ENCODE measurements around the gene CANX. TPM values are rescaled to one million over a fixed set of nuclear protein-coding genes. Genes with fewer than 3 reads are reported as not detected.

The CANX gene
- total and polyA plus RNA-seq, 5 donors: 119 to 694 (median 512) TPM

DNA sequence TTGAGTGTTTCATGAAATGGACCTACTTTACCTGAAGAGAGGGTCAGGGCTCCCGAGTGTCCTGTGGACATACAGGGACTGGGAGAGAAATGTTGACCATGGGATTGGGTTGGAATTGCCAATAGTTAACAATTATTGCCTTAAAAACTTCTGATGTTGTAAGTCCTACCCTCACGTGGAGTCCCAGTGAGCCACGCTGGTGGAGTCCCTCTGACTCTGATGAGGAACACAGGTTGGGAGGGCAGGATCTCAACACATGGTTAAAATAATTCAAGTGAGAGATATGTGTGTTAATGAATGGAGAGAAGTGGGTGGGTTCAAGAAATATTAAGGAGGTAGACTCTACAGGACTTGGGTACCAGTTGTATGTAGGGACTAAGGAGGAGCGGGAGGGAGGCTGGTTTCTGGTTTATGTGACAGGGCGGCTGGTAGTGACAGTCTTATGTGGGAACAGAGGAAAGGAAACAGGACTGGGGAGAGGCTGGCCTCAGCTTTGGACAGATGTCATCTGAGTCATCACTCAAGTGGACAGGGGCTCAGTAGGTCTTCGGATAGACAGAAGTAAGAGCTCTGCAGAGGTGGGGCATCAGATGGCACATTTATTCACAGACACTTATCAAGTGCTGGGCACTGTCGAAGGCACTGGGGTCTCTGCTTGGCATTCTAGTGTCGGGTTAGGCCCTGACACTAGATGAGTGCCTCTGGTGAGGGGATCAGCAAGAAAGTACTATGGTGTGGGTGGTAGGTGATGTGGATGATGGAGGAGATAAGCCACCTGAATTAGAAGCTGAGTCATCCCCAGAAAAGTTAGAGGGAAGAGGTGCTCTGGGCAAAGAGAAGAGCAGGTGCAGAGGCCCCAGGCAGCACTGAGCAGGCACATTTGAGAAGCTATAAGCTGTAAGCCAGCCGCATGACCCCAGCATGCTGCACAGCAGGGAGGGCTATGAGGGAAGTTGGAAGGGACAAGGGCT lies 61.1 kb downstream of the CANX start:
- Histone ChIP-seq H3K4me1 (ENCODE audit: control insufficient read depth, insufficient read depth, low read length) (peaks cover 14% of the 10 kb centered on the region), H3K27ac (ENCODE audit: low read length) (no peak overlapping the region), H3K4me3 (ENCODE audit: low read length) (no peak overlapping the region), H3K27me3 (ENCODE audit: control insufficient read depth, insufficient read depth) (no peaks in the 10 kb centered on the region), H3K9me3 (ENCODE audit: control insufficient read depth, low read length) (no peaks in the 10 kb centered on the region)
- ATAC-seq: no peak
- intact Hi-C loops (cut with DNase I): loop anchor here in 2 of 4 donors (5.0 to 10.0 kb wide), 2 partner anchors 37 to 105 kb away; no protein-coding TSS in a partner anchor
- DNase-seq: peak in 1 of 3 donors; percentile 21
- WGBS: 75% methylated on average over 9 of the region's 9 CpGs

GRCh38 chr5:179762079-179762780 lies 63.5 kb downstream of the CANX start:
- peak in 1 of 2 donors; percentile 23 for ATAC-seq
- H3K27me3 ChIP-seq (ENCODE audit: control insufficient read depth, insufficient read depth): no peaks in the 10 kb centered on the region
- H3K4me3 ChIP-seq (ENCODE audit: low read length): no peak overlapping the region
- peak in 1 of 3 donors; percentile 25 for DNase-seq
- H3K9me3 ChIP-seq (ENCODE audit: control insufficient read depth, low read length): no peaks in the 10 kb centered on the region
- H3K27ac ChIP-seq (ENCODE audit: low read length): no peak overlapping the region
- 40% methylated on average over 10 of the region's 10 CpGs for WGBS
- peaks cover 18% of the 10 kb centered on the region for H3K4me1 ChIP-seq (ENCODE audit: control insufficient read depth, insufficient read depth, low read length)
- intact Hi-C loops (cut with DNase I): loop anchor here in 2 of 4 donors (5.0 to 10.0 kb wide), 2 partner anchors 35 to 103 kb away; no protein-coding TSS in a partner anchor

DNA sequence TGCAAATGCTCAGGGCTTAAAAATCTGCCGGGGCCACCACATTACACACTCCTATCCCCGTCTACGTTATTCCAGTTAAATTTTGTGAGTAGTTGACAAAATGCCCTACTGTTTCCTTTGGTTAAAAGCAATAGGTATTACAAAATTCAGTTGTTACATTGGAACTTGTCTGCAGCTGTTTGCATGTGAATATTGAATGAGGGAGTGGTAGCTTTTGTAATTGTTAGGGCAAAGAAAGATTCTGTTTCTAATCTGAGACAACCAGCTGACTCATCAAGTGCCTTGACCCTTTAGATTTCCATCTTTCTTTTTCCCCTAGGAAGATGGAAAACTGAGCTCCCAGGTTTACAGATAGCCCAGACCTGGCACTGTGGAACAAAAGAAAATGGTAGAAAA lies 64.0 kb downstream of the CANX start:
- 24% methylated on average over 3 of the region's 3 CpGs for WGBS
- Histone ChIP-seq H3K27me3 (ENCODE audit: control insufficient read depth, insufficient read depth) (no peaks in the 10 kb centered on the region), H3K4me1 (ENCODE audit: control insufficient read depth, insufficient read depth, low read length) (peaks cover 18% of the 10 kb centered on the region), H3K27ac (ENCODE audit: low read length) (no peak overlapping the region), H3K9me3 (ENCODE audit: control insufficient read depth, low read length) (no peaks in the 10 kb centered on the region), H3K4me3 (ENCODE audit: low read length) (no peak overlapping the region)
- ATAC-seq (no peak), DNase-seq (peak in 1 of 3 donors; percentile 3)
- intact Hi-C loops (cut with DNase I): loop anchor here in 3 of 4 donors (1.0 to 10.0 kb wide), 3 partner anchors 34 to 102 kb away; no protein-coding TSS in a partner anchor

GRCh38 chr5:179763215-179763945 lies 64.6 kb downstream of the CANX start:
- ATAC-seq: peak; percentile 65 to 69
- no peak overlapping the region for H3K27ac ChIP-seq (ENCODE audit: low read length)
- no peaks in the 10 kb centered on the region for H3K9me3 ChIP-seq (ENCODE audit: control insufficient read depth, low read length)
- 26% methylated on average over 10 of the region's 10 CpGs for WGBS
- intact Hi-C loops (cut with DNase I): loop anchor here in 3 of 4 donors (1.0 to 10.0 kb wide), 3 partner anchors 33 to 101 kb away; no protein-coding TSS in a partner anchor
- DNase-seq: peak; percentile 48 to 82 (median 59)
- peaks cover 18% of the 10 kb centered on the region for H3K4me1 ChIP-seq (ENCODE audit: control insufficient read depth, insufficient read depth, low read length)
- no peaks in the 10 kb centered on the region for H3K27me3 ChIP-seq (ENCODE audit: control insufficient read depth, insufficient read depth)
- H3K4me3 ChIP-seq (ENCODE audit: low read length): no peak overlapping the region

- DNase-seq (peak in 1 of 3 donors; percentile 33), ATAC-seq (no peak)
- intact Hi-C loops (cut with DNase I): loop anchor here in 2 of 4 donors (5.0 to 10.0 kb wide), 2 partner anchors 33 to 101 kb away; no protein-coding TSS in a partner anchor
- Histone ChIP-seq H3K27ac (ENCODE audit: low read length) (no peak overlapping the region), H3K4me1 (ENCODE audit: control insufficient read depth, insufficient read depth, low read length) (peaks cover 18% of the 10 kb centered on the region), H3K4me3 (ENCODE audit: low read length) (no peak overlapping the region), H3K9me3 (ENCODE audit: control insufficient read depth, low read length) (no peaks in the 10 kb centered on the region), H3K27me3 (ENCODE audit: control insufficient read depth, insufficient read depth) (no peaks in the 10 kb centered on the region)
- 65% methylated on average over 8 of the region's 8 CpGs for WGBS
Measured at GRCh38 chr5:179764056-179764455, 65.3 kb downstream of the CANX start.

DNA sequence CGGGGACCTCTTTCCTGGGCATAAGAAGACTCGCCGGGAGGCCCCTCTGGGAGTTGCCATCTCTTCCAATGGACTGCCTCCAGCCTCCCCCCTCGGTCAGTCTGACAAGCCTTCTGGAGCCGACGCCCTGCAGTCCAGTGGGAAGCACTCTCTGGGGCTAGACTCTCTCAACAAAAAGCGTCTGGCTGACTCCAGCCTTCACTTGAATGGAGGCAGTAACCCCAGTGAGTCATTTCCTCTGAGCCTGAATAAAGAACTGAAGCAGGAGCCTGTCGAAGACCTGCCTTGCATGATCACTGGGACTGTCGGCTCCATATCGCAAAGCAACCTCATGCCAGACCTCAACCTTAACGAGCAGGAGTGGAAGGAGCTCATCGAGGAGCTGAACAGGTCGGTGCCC lies 66.6 kb downstream of the CANX start:
- Histone ChIP-seq H3K4me1 (ENCODE audit: control insufficient read depth, insufficient read depth, low read length) (peaks cover 14% of the 10 kb centered on the region), H3K4me3 (ENCODE audit: low read length) (no peak overlapping the region), H3K27ac (ENCODE audit: low read length) (peak overlapping the region; percentile 60), H3K27me3 (ENCODE audit: control insufficient read depth, insufficient read depth) (no peaks in the 10 kb centered on the region), H3K9me3 (ENCODE audit: control insufficient read depth, low read length) (no peaks in the 10 kb centered on the region)
- peak; percentile 82 to 87 (median 84) for DNase-seq
- ATAC-seq: peak; percentile 82 to 92
- 31% methylated on average over 13 of the region's 13 CpGs for WGBS
- intact Hi-C loops (cut with DNase I): loop anchor here in 1 of 4 donors (10.0 kb wide), 1 partner anchor 99 kb away; no protein-coding TSS in a partner anchor

DNA sequence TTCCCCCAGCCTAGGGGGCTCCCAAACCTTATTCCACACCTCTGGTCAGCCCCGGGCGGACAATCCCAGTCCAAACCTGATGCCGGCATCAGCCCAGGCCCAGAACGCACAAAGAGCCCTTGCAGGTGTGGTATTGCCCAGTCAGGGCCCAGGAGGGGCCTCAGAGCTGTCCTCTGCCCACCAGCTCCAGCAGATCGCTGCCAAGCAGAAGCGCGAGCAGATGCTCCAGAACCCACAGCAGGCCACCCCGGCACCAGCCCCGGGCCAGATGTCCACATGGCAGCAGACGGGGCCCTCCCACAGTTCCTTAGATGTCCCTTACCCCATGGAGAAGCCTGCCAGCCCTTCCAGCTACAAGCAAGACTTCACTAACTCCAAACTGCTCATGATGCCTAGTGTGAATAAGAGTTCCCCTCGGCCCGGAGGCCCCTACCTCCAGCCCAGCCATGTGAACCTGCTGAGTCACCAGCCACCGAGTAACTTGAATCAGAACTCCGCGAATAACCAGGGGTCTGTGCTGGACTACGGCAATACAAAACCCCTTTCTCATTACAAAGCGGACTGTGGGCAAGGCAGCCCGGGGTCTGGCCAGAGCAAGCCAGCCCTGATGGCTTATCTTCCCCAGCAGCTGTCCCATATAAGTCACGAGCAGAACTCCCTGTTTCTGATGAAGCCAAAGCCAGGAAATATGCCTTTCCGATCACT lies 67.4 kb downstream of the CANX start:
- peaks cover 14% of the 10 kb centered on the region for H3K4me1 ChIP-seq (ENCODE audit: control insufficient read depth, insufficient read depth, low read length)
- intact Hi-C loops (cut with DNase I): loop anchor here in 1 of 4 donors (10.0 kb wide), 1 partner anchor 99 kb away; no protein-coding TSS in a partner anchor
- no peak overlapping the region for H3K4me3 ChIP-seq (ENCODE audit: low read length)
- ATAC-seq (no peak), DNase-seq (peak in 1 of 3 donors; percentile 46)
- H3K27ac ChIP-seq (ENCODE audit: low read length): no peak overlapping the region
- WGBS: 77% methylated on average over 20 of the region's 20 CpGs
- H3K9me3 ChIP-seq (ENCODE audit: control insufficient read depth, low read length): no peaks in the 10 kb centered on the region
- no peaks in the 10 kb centered on the region for H3K27me3 ChIP-seq (ENCODE audit: control insufficient read depth, insufficient read depth)

GRCh38 chr5:179766726-179767455 lies 68.1 kb downstream of the CANX start:
- Histone ChIP-seq H3K4me1 (ENCODE audit: control insufficient read depth, insufficient read depth, low read length) (peaks cover 12% of the 10 kb centered on the region), H3K27me3 (ENCODE audit: control insufficient read depth, insufficient read depth) (no peaks in the 10 kb centered on the region), H3K4me3 (ENCODE audit: low read length) (no peak overlapping the region), H3K9me3 (ENCODE audit: control insufficient read depth, low read length) (no peaks in the 10 kb centered on the region), H3K27ac (ENCODE audit: low read length) (no peak overlapping the region)
- WGBS: 57% methylated on average over 12 of the region's 12 CpGs
- intact Hi-C loops (cut with DNase I): loop anchor here in 1 of 4 donors (10.0 kb wide), 1 partner anchor 98 kb away; no protein-coding TSS in a partner anchor
- DNase-seq (peak in 1 of 3 donors; percentile 1), ATAC-seq (peak in 1 of 2 donors; percentile 24)

GRCh38 chr5:179767496-179768100 lies 68.8 kb downstream of the CANX start:
- WGBS: 84% methylated on average over 9 of the region's 9 CpGs
- intact Hi-C loops (cut with DNase I): loop anchor here in 1 of 4 donors (10.0 kb wide), 1 partner anchor 97 kb away; no protein-coding TSS in a partner anchor
- ATAC-seq: no peak
- H3K4me3 ChIP-seq (ENCODE audit: low read length): no peak overlapping the region
- H3K9me3 ChIP-seq (ENCODE audit: control insufficient read depth, low read length): no peaks in the 10 kb centered on the region
- H3K27ac ChIP-seq (ENCODE audit: low read length): no peak overlapping the region
- H3K27me3 ChIP-seq (ENCODE audit: control insufficient read depth, insufficient read depth): no peaks in the 10 kb centered on the region
- peaks cover 8% of the 10 kb centered on the region for H3K4me1 ChIP-seq (ENCODE audit: control insufficient read depth, insufficient read depth, low read length)
- DNase-seq: peak in 1 of 3 donors; percentile 4

All from right cardiac atrium (tissue), 5 donors.